H9 (cell line): ENCODE data around the gene A1CF. TPM values are rescaled to one million over a fixed set of nuclear protein-coding genes. Genes with fewer than 3 reads are reported as not detected.

Experiments
- DNase-seq: peaks from one replicate; pipeline ENCODE4 v3.0.0-alpha.2; 2017
- H2AFZ ChIP-seq: one replicate; pipeline ENCODE4 v1.6.1; 2013; ENCODE audit warnings: mild to moderate bottlenecking, low read length, control low read depth, moderate library complexity
- H2AK5ac ChIP-seq: 2 replicates; pipeline ENCODE4 v1.6.1; 2013; ENCODE audit warnings: low read length, control low read depth, mixed read lengths; ENCODE audit not compliant: insufficient read length
- H2BK120ac ChIP-seq: one replicate; pipeline ENCODE4 v1.6.1; 2013; ENCODE audit warnings: low read depth, mild to moderate bottlenecking, low read length, control low read depth, inconsistent platforms; ENCODE audit not compliant: poor library complexity, severe bottlenecking
- H2BK12ac ChIP-seq: 2 replicates; pipeline ENCODE4 v1.6.1; 2013; ENCODE audit warnings: low read length, control low read depth, mixed read lengths, low read depth; ENCODE audit not compliant: insufficient read length
- H2BK15ac ChIP-seq: 2 replicates; pipeline ENCODE4 v1.6.1; 2013; ENCODE audit warnings: low read depth, low read length, control low read depth
- H2BK20ac ChIP-seq: one replicate; pipeline ENCODE4 v1.6.1; 2013; ENCODE audit warnings: low read depth, mild to moderate bottlenecking, low read length, control low read depth, inconsistent platforms; ENCODE audit not compliant: poor library complexity, severe bottlenecking
- H2BK5ac ChIP-seq: 2 replicates; pipeline ENCODE4 v1.6.1; 2013; ENCODE audit warnings: low read length, control low read depth, mixed read lengths; ENCODE audit not compliant: insufficient read length
- H3K14ac ChIP-seq: 2 replicates; pipeline ENCODE4 v1.6.1; 2013; ENCODE audit warnings: low read length, control low read depth; ENCODE audit not compliant: insufficient read depth
- H3K18ac ChIP-seq: 2 replicates; pipeline ENCODE4 v1.6.1; 2013; ENCODE audit warnings: low read depth, mild to moderate bottlenecking, mixed read lengths, low read length, control low read depth; ENCODE audit not compliant: insufficient read length
- H3K23ac ChIP-seq: 2 replicates; pipeline ENCODE4 v1.6.1; 2013; ENCODE audit warnings: low read length, control low read depth, mixed read lengths, low read depth; ENCODE audit not compliant: insufficient read length
- H3K23me2 ChIP-seq: 2 replicates; pipeline ENCODE4 v1.6.1; 2013; ENCODE audit warnings: low read depth, mild to moderate bottlenecking, mixed read lengths, low read length, control low read depth; ENCODE audit not compliant: insufficient read length, poor library complexity, severe bottlenecking
- H3K27ac ChIP-seq: 2 replicates; pipeline ENCODE4 v1.5.1; 2013; ENCODE audit warnings: low read length, control low read depth, mixed read lengths, low read depth; ENCODE audit not compliant: insufficient read length
- H3K27me3 ChIP-seq: 2 replicates; pipeline ENCODE4 v1.6.1; 2013; ENCODE audit warnings: low read length, control low read depth, inconsistent platforms; ENCODE audit not compliant: insufficient read depth
- H3K4ac ChIP-seq: 2 replicates; pipeline ENCODE4 v1.6.1; 2013; ENCODE audit warnings: low read depth, mild to moderate bottlenecking, control low read depth, inconsistent platforms, low read length, moderate library complexity
- H3K4me1 ChIP-seq: 2 replicates; pipeline ENCODE4 v1.6.1; 2013; ENCODE audit warnings: low read length, control low read depth, inconsistent platforms; ENCODE audit not compliant: insufficient read depth
- H3K4me2 ChIP-seq: 2 replicates; pipeline ENCODE4 v1.6.1; 2013; ENCODE audit warnings: low read length, control low read depth, mixed read lengths; ENCODE audit not compliant: insufficient read length, insufficient read depth
- H3K56ac ChIP-seq: 2 replicates; pipeline ENCODE4 v1.6.1; 2013; ENCODE audit warnings: low read depth, mild to moderate bottlenecking, mixed read lengths, low read length, control low read depth; ENCODE audit not compliant: insufficient read length
- H3K79me1 ChIP-seq: 2 replicates; pipeline ENCODE4 v1.6.1; 2013; ENCODE audit warnings: low read depth, mild to moderate bottlenecking, moderate library complexity, low read length, control low read depth, inconsistent platforms; ENCODE audit not compliant: insufficient read depth, poor library complexity, severe bottlenecking
- H3K79me2 ChIP-seq: 2 replicates; pipeline ENCODE4 v1.6.1; 2013; ENCODE audit warnings: low read length, control low read depth, inconsistent platforms; ENCODE audit not compliant: insufficient read depth
- H3K9ac ChIP-seq: 2 replicates; pipeline ENCODE4 v1.6.1; 2013; ENCODE audit warnings: low read length, control low read depth, mixed read lengths; ENCODE audit not compliant: insufficient read length; ENCODE audit errors: extremely low read depth
- H3K9me3 ChIP-seq: one replicate; pipeline ENCODE4 v1.6.1; 2013; ENCODE audit warnings: low read depth, low read length, inconsistent platforms; ENCODE audit not compliant: control insufficient read depth
- H3T11ph ChIP-seq: one replicate; pipeline ENCODE4 v1.6.1; 2013; ENCODE audit warnings: mild to moderate bottlenecking, low read length, control low read depth, inconsistent platforms
- H4K20me1 ChIP-seq: one replicate; pipeline ENCODE4 v1.6.1; 2013; ENCODE audit not compliant: control insufficient read depth, insufficient read length, insufficient read depth
- H4K5ac ChIP-seq: 2 replicates; pipeline ENCODE4 v1.6.1; 2013; ENCODE audit warnings: low read depth, mild to moderate bottlenecking, mixed read lengths, low read length, control low read depth; ENCODE audit not compliant: insufficient read length
- H4K8ac ChIP-seq: replicated peaks from 2 replicates; pipeline ENCODE4 v1.6.1; 2013; ENCODE audit warnings: low read length, control low read depth, mixed read lengths, low read depth; ENCODE audit not compliant: insufficient read length
- H4K91ac ChIP-seq: 2 replicates; pipeline ENCODE4 v1.6.1; 2013; ENCODE audit warnings: low read depth, mild to moderate bottlenecking, moderate library complexity, mixed read lengths, low read length, control low read depth; ENCODE audit not compliant: insufficient read length
- H3K27ac Mint-ChIP-seq, 3 experiments: 2 replicates in 2 of 3; 3 replicates in 1 of 3; pipeline ENCODE4 v1.8.0; 2020 to 2021; ENCODE audit warnings: mixed read lengths in 3 of 3, mild to moderate bottlenecking in 1 of 3, moderate library complexity in 1 of 3
- H3K27me3 Mint-ChIP-seq: 2 replicates; pipeline ENCODE4 v1.8.0; 2021; ENCODE audit warnings: low read depth, mild to moderate bottlenecking, moderate library complexity, mixed read lengths
- H3K36me3 Mint-ChIP-seq, 3 experiments: 2 replicates in 2 of 3; 3 replicates in 1 of 3; pipeline ENCODE4 v1.8.0; 2020 to 2021; ENCODE audit warnings: low read depth in 3 of 3, mixed read lengths in 3 of 3; ENCODE audit not compliant: insufficient read depth in 1 of 3
- H3K4me1 Mint-ChIP-seq, 2 experiments: 2 replicates each; pipeline ENCODE4 v1.8.0; 2020; ENCODE audit warnings: mixed read lengths in 2 of 2
- H3K4me3 Mint-ChIP-seq, 2 experiments: 2 replicates in 1 of 2; 3 replicates in 1 of 2; pipeline ENCODE4 v1.8.0; 2020 to 2021; ENCODE audit warnings: mild to moderate bottlenecking in 2 of 2, mixed read lengths in 2 of 2, moderate library complexity in 1 of 2
- H3K9me3 Mint-ChIP-seq, 2 experiments: 2 replicates in 1 of 2; 3 replicates in 1 of 2; pipeline ENCODE4 v1.8.0; 2020; ENCODE audit warnings: mild to moderate bottlenecking in 2 of 2, mixed read lengths in 2 of 2, moderate library complexity in 1 of 2
- WGBS: extraction: QIAGEN DNeasy Blood & Tissue Kit; methylation state at CpG from one replicate; pipeline ENCODE4 v1.1.7; 2013; ENCODE audit warnings: missing lambda C conversion rate, low lambda C conversion rate, mixed read lengths; ENCODE audit not compliant: insufficient read length; ENCODE audit errors: extremely low coverage; 5-methylcytosine and 5-hydroxymethylcytosine counted together
- total RNA-seq: library from RNA; stranded (reverse); gene quantifications from 2 replicates; pipeline ENCODE4 v1.2.1, GENCODE V29; 2021
- TF ChIP-seq, protein P1 (sequence below): fragments of 200-600 bp; sonication (generic); conservative IDR thresholded peaks from 3 replicates; pipeline ENCODE4 v1.8.0; 2021; ENCODE audit warnings: antibody characterized with exemption, mild to moderate bottlenecking

Gene A1CF
- total RNA-seq, 1 experiment from 2014 or later, result not detected

DNA sequence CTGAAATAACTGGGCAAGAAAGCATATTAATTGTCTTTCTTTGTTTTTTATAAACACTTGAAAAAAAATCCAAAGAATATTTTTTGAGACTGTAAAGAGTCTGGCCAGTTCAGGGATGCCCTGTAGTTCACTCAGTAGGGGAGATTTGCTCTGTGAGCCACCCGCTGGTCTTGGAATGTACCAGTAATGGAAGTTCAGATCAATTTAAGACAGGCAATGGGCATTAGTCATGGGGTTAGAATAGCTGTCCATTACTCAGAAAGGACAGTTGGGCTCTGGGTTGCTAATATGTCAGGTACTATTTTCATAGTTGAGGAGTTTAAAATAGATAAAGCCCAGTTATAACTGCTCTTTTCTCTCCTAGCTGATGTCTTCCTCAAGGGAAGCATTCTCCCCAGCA lies 38.7 kb downstream of the A1CF start:
- no peak overlapping the region for H3K27ac Mint-ChIP-seq
- H3T11ph ChIP-seq, result no peak overlapping the region
- no peak for DNase-seq
- no peak overlapping the region for H3K4ac ChIP-seq
- H2AK5ac ChIP-seq, result no peak overlapping the region
- TF ChIP-seq, protein P1, sequence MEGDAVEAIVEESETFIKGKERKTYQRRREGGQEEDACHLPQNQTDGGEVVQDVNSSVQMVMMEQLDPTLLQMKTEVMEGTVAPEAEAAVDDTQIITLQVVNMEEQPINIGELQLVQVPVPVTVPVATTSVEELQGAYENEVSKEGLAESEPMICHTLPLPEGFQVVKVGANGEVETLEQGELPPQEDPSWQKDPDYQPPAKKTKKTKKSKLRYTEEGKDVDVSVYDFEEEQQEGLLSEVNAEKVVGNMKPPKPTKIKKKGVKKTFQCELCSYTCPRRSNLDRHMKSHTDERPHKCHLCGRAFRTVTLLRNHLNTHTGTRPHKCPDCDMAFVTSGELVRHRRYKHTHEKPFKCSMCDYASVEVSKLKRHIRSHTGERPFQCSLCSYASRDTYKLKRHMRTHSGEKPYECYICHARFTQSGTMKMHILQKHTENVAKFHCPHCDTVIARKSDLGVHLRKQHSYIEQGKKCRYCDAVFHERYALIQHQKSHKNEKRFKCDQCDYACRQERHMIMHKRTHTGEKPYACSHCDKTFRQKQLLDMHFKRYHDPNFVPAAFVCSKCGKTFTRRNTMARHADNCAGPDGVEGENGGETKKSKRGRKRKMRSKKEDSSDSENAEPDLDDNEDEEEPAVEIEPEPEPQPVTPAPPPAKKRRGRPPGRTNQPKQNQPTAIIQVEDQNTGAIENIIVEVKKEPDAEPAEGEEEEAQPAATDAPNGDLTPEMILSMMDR, result no peak
- no peaks in the 10 kb centered on the region for H3K23me2 ChIP-seq
- H3K23ac ChIP-seq, result no peak overlapping the region
- H3K9ac ChIP-seq, result no peak overlapping the region
- no peaks in the 10 kb centered on the region for H3K36me3 Mint-ChIP-seq
- no peak overlapping the region for H3K27ac ChIP-seq
- no peaks in the 10 kb centered on the region for H3K79me2 ChIP-seq
- no peak overlapping the region for H2BK20ac ChIP-seq
- H3K27me3 ChIP-seq, result no peaks in the 10 kb centered on the region
- WGBS, result no CpG with 5 or more reads among the region's 1 CpG
- no peak overlapping the region for H2BK12ac ChIP-seq
- H2BK15ac ChIP-seq, result no peak overlapping the region
- no peak overlapping the region for H3K56ac ChIP-seq
- no peak overlapping the region for H3K4me2 ChIP-seq
- H3K27me3 Mint-ChIP-seq, result no peaks in the 10 kb centered on the region
- H4K20me1 ChIP-seq, result no peaks in the 10 kb centered on the region
- H3K9me3 ChIP-seq, result no peaks in the 10 kb centered on the region
- no peak overlapping the region for H4K8ac ChIP-seq
- H2BK5ac ChIP-seq, result no peak overlapping the region
- peaks cover 12 to 13% of the 10 kb centered on the region in 2 experiments for H3K4me1 Mint-ChIP-seq
- H3K4me3 Mint-ChIP-seq, result no peak overlapping the region
- no peak overlapping the region for H4K5ac ChIP-seq
- H3K9me3 Mint-ChIP-seq, result no peaks in the 10 kb centered on the region
- H3K14ac ChIP-seq, result no peak overlapping the region
- no peak overlapping the region for H4K91ac ChIP-seq
- H3K4me1 ChIP-seq, result no peaks in the 10 kb centered on the region; the same call in 1 of the 2 replicates
- no peak overlapping the region for H2BK120ac ChIP-seq
- H3K79me1 ChIP-seq, result no peaks in the 10 kb centered on the region
- H3K18ac ChIP-seq, result no peak overlapping the region
- H2AFZ ChIP-seq, result no peak overlapping the region
